ENCODE results near the gene ATE1.
"Not testable (repeated sequence)": the region's sequence is repeated elsewhere in the genome, so short reads cannot be mapped to it uniquely, and the experiment has no call there.

DNA sequence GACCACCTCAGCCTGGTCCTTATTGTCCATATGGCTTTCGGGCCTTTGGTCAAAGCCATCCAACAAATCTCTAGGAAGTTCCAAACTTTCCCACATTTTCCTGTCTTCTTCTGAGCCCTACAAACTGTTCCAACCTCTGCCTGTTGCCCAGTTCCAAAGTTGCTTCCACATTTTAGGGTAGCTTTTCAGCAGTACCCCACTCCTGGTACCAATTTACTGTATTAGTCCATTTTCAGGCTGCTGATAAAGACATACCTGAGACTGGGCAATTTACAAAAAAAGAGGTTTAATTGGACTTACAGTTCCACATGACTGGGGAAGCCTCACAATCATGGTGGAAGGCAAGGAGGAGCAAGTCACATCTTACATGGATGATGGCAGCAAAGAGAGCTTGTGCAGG, 170.6 kb downstream of the ATE1 start:
- TF ChIP-seq, protein P1, sequence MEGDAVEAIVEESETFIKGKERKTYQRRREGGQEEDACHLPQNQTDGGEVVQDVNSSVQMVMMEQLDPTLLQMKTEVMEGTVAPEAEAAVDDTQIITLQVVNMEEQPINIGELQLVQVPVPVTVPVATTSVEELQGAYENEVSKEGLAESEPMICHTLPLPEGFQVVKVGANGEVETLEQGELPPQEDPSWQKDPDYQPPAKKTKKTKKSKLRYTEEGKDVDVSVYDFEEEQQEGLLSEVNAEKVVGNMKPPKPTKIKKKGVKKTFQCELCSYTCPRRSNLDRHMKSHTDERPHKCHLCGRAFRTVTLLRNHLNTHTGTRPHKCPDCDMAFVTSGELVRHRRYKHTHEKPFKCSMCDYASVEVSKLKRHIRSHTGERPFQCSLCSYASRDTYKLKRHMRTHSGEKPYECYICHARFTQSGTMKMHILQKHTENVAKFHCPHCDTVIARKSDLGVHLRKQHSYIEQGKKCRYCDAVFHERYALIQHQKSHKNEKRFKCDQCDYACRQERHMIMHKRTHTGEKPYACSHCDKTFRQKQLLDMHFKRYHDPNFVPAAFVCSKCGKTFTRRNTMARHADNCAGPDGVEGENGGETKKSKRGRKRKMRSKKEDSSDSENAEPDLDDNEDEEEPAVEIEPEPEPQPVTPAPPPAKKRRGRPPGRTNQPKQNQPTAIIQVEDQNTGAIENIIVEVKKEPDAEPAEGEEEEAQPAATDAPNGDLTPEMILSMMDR (IDR thresholded peaks at IDR 0.05): not testable (repeated sequence)
- TF ChIP-seq POLR2A (IDR thresholded peaks at IDR 0.05): not testable (repeated sequence)

Measured in esophagus squamous epithelium (tissue), 4 donors.